NCI-H345 treated with DMSO at 0.1 percent for 48 hours (cell line): ENCODE data around the gene PPP1R1A.

Source experiments
- DNase-seq: peaks from one replicate; lab custom pipeline; 2025; ENCODE audit not compliant: unreplicated experiment; lab: John Stamatoyannopoulos, UW

PPP1R1A gene

DNA sequence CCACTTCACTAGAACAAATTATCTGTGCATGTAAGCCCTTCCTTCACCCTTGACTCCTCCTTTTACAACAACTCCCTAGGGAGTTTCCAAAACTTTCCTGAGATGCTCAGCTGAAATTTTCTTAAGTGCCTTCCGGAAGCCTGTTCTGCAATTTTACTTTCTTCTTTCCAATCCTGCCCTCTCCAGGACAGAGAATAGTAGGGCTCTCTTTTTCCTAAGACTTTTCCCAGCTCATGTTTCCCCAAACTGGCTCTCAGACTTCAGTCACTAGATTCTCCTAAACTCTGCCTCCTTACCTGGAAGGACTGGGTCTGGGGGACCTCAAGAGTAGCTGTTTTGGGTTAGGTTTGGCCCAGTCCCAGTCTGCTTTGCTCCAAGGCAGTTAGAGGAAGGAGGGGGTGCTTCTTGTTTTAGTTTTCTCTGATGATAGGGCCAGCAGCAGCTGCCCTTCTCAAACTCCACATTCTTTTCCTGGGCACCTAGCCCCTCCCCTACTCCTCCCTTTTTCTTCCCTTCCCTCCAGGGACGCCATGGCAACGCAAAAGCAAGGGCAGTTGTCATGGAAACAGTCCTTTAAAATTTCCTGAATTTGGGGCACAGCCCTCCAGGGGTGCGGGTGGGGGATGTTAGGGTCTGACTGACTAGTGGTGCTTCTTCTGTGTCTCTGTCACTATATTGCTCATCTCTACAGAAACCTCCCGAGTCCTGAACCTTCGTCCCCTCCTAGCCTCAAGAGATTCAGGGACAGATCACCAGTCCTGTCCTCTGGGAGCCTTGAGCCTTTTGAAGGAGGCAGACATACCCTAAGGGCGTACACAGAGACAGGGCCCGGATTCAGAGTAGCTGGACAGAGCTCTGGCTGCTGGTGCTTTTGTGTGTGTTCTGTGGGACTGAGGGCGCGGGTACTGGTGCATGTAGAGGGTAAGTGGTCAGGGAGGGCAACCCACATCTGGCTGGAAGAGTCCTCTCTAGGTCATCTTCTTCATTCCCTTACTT lies 17.0 kb downstream of the PPP1R1A start:
- DNase-seq: no peak

DNA sequence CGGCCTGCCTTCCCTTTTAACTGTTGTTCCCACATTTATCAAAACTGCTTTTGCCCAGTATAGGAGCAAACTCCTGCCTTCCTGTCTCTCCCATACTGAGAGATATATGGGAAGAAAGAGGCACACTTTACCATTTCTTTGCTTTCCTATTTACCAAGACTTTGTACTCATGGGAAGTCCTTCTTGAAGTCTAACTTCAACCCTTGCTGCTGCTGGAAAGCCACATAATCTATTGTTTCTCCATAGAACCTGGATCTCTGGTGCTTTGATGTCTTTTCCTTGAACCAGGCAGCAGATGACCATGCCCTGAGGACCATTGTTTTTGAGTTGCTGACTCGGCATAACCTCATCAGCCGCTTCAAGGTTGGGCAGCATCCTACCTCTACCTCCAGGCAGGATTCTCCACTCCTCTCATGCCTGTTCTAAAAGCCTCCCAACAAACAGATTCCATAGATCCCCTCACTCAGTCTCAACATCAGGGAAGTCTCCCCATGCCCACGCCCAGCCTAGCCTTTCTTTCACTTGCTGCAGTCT lies 18.4 kb downstream of the PPP1R1A start:
- DNase-seq: no peak

DNA sequence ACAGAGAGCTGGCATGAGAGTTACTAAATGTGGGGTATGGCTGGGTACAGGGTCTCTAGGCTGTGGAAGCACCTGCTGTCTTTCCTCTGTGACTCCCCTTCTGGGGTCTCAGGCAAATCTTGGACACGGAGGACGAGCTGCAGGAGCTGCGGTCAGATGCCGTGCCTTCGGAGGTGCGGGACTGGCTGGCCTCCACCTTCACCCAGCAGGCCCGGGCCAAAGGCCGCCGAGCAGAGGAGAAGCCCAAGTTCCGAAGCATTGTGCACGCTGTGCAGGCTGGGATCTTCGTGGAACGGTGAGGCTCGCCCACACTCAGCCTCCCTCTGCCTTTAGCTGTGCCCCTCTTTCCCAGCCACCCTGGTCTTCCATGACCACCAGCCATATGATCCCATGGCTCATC lies 19.4 kb downstream of the PPP1R1A start:
- DNase-seq: no peak

DNA sequence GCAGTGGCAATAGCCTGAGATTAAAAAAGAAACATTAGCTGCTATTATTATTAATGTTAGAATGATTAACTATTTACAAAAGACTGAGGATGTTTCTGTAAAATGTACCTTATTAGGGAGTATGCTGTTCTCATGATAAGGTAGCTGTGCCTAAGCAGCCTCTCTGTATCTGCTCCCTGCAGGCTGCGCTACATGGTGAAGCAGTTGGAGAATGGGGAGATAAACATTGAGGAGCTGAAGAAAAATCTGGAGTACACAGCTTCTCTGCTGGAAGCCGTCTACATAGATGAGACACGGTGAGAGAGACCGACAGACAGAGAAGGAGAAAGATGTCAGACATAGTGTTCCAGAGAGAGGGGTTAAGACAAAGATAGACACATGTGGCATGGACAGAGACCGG lies 21.7 kb downstream of the PPP1R1A start:
- no peak for DNase-seq

DNA sequence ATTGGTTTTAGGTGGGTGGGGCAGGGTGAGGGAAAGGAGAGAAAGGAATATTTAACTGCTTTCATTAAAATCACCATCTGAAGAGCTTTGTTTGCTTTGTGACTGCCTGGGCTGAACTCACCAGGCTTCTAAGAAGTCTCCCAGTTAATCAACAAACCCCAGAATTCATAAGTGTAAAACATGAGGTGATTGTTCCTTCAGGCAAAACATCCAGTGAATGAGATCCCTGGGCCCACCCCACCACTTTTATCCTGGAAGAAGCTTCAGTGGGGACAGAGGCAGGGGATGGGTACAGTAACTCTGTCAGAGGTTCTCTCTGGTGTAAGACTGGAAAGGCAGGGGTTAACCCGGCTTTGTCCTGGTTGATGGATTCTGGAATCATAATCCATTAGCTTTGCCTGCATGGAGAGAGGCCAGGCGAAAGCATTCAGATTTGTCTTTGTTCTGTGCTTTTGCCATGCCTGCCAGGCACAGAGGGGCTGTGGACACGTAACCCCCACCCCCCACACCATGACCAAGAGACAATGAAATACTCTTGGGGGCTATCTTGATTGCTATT lies 22.4 kb downstream of the PPP1R1A start:
- DNase-seq: no peak

DNA sequence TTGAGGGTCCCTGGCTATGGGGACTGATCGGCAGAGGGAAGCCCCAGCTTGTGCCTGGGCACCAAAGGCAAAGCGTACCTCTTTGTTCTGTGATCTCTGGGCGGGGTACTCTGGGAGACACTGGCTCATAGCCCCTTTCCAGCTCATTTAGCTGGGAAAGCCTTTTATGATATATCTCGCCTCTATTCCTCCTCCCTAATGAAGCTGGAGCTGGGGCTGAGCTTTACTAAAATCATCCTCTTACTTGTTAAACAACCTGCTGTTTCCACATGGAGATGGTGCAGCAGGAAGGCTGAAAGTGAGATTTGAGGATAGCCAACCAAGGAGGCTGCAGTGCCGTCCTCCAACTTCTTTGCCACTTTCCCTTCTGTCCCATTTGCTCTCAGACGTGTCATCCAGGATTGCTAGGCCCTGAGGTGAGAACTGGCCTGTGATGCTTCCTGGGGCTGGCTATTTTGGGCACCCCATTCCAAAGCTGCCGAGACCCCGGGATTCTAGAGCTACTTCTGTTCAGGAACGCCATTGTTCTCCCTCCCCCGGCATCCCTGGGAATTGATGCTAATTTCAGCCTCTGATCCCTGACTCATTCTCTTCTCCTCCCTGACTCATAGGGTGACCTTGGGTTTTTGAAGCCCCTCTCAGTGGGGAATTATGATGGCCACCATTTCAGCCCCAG lies 23.0 kb downstream of the PPP1R1A start:
- DNase-seq: no peak

DNA sequence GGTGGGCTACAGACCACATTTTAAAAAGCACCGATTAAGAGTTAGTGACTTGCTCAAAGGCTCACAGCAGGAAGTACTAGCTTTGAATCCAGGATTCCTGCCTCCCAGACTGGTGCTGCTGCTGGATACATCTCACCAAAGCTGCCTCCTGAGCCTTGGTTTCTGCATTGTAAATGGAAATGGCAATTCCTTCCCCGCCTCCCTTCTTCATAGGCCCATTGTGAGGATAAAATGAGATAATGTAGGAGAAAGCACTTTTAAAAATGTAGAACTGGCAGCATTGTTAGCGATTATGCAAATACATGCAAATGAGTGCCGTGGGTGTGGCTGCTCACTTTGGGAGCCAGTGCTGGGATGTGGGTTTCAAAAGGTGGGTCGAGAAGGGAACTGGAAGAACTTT lies 23.7 kb downstream of the PPP1R1A start:
- DNase-seq: no peak

DNA sequence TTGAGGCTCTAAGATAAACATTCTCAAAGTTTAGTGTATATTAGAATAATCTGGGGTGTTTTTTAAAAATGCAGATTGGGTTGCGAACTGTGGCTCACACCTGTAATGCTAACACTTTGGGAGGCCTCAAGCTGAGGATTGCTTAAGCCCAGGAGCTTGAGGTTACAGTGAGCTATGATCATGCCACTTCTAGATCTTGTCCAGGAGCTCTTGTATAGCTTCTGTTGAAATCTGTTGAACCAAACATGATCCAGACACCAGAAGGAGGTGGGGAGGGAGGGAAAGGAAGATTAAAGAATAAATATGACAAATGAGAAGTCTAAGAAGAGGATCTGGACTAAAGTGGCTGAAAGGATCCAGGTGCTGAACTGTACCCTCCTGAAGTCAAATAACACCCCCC lies 24.7 kb downstream of the PPP1R1A start:
- no peak for DNase-seq

DNA sequence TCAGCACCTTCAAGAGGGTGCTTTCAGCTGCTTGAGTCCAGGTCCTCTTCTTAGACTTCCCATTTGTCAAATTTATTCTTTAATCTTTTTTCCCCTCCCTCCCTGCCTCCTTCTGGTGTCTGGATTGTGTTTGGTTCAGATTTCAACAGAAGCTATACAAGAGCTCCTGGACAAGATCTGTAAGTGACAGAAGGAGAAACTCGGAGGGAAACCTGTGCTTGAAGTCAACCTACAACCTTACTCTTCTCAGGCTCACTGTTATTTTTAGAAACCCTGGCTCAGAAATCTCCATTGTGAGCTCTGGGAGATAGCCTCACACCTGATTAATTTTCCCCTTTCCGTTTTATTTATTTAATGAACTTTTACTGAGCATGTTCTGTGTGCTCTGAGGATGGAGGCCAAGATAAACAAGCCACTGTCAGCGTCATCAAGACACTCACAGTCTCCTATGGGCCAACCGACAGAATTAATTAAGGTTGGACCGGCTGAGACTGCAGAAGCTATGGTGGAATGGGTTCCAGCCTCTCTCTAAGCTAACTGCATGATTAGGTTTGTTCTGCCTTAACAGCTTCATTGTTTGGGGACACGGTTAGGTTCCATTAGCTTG lies 25.6 kb downstream of the PPP1R1A start:
- DNase-seq: no peak

DNA sequence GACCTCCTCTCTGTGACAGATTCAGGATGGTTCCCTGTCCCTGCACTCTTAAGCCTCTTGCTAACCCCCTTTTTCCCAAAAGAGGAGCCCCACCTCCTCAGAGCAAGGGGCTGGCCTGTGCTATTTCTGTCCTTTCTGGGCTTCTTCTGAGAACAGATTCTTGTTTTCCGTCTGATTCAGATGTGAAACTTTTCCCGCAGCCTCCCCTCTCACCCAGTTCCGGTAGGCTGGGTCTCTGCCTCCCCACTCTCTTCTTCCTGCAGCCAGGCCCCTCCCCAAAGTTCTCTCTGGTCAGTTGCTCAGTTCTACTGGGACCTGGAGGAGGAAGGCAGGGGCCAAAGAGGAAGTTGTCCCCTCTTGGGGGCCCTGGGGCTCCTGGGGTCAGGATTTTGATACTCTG lies 27.3 kb downstream of the PPP1R1A start:
- no peak for DNase-seq

DNA sequence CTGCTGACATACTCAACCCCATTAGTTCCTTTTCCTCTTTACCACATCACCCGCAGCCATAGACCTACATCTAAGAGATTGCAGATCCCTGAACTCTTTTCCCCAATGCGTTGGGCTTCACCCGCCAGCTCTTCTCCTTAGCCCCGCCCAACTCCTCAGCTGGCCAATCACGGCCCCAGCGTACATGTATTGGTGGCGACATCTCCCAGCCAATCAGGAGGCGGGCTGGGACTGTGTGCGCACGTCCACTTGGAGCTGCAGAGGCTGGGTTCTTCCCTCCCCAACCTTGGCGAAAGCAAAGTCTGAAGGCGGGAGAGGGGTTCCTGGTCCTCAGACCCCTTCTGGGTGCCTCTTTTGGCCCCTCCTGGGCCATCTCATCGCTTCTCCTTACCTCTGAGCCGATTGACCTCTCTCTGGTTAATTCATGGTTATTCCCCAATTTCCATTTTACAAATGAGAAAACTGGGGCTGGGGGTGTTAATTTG lies 28.0 kb downstream of the PPP1R1A start:
- no peak for DNase-seq

DNA sequence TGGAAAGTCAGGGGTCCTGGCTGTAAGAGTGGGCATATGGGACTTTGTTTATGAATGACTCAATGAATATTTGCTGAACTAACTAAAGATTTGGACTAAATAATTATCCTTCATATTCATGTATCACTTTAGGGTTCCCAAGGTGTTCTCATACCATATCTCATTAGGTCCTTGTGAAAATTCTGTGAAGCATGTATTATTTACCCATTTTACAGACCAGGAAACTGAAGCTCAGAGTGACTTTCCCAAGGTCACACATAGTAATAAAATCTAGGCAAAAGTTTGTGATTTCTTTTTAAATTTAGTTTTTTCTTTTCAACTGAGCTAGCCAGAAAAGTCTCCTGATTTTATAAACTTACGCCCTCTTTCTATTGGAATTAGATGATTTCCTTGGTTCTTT lies 29.7 kb downstream of the PPP1R1A start:
- DNase-seq: no peak

DNA sequence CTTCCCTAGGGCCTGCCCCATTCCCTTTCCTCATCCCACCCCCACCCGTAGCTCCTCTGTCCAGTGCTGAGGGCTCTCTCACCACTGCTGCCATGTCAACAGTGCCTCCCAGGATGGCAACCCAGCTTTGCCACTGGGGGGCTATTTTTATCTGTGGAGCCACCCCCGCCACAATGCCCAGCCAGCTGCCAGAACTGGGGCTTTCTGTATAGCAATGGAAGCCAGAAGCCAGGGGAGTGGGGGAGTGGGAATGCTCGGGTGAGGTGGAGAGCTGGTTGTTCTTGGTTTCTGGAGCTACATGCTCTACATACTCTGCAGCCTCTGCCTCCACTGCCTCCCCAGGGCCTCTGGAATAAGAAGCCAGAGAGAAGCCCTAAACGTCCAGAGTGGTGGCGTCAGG lies 30.1 kb downstream of the PPP1R1A start:
- no peak for DNase-seq

DNA sequence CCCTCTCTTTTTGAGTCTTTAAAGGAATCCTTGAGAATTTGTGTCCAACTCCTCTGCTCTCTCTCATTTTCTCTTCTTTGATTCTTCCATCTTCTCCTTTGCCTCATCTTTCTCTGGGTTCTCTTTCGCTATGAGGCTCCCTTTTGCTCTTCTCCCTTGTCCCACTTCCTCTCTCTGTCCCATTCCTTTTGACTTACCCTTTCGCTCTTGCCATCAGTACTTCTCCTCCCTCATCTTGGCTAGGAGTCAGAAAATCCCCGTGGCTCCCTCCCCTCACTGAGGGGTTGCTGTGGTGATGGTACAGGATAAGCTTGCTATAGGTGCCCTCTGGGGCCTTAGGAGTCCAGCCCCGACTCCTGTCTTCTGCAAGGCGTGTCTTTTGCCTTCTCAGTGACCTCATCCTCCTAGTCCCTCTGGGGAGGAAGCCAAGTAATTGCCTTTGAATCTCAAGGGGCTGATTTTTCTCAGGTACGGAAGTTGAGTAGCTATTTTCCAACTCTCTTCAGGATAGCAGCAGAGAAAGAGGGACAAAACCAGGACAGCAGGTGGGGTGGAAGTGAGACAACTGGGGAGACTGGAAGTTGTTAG lies 32.7 kb downstream of the PPP1R1A start:
- DNase-seq: no peak

DNA sequence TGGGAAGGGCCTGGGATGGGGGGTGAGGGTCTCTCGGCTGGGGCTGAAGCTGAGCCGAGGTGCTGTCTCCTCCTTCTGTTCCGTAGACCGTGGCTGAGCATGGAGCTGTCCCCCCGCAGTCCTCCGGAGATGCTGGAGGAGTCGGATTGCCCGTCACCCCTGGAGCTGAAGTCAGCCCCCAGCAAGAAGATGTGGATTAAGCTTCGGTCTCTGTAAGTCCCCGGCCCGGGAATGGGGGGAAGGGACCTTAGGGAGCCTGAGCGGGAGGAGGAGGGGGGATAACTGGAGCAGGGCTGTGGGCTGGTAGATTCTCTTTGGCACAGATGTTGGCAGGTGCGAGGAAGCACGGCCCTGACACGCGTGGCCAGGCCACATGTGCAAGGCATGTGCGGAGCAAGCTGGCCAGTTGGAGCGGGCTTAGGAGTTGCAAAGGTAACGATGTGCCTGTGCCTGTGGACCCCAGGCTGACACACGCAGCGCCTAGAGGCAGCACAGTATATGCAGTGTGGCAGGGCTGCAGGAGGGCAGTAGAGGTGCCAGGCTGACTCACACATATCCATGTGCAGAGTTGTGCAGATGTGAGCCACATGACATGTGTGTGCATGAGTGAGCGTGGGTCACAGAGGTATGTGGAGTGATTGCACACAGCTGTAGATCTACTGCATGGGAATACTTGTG lies 38.5 kb downstream of the PPP1R1A start:
- DNase-seq: no peak

DNA sequence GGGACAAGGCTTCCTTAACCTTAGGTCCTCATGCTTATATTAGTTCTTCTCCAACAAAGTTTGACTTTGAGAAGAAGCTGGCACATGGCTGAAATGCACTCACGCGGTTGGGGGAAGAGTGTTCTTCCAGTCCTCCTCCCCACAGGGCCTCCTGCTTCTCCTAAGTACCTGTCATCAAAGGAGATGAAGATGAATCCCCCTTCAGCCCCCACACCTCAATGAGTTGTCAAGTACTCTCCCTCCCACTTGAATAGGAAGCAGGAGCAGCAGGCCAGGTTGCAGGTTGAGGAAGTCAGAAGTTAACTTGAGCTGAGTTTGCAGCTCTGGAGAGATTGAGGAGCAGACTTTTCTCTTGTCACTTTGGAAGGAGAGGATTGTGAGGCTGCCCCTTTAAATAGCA lies 41.9 kb downstream of the PPP1R1A start:
- no peak for DNase-seq

DNA sequence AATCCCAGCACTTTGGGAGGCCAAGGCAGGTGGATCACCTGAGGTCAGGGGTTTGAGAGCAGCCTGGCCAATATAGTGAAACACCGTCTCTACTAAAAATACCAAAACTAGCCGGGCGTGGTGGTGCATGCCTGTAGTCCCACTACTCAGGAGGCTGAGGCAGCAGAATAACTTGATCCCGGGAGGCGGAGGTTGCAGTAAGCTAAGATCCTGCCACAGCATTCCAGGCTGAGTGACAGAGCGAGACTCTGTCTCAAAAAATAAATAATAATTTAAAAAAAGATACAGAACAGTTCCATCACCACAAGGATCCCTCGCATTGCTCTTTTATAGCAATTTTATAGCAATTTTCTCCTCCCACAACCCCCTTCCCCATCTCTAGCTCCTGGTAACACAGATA lies 43.7 kb downstream of the PPP1R1A start:
- DNase-seq: no peak

DNA sequence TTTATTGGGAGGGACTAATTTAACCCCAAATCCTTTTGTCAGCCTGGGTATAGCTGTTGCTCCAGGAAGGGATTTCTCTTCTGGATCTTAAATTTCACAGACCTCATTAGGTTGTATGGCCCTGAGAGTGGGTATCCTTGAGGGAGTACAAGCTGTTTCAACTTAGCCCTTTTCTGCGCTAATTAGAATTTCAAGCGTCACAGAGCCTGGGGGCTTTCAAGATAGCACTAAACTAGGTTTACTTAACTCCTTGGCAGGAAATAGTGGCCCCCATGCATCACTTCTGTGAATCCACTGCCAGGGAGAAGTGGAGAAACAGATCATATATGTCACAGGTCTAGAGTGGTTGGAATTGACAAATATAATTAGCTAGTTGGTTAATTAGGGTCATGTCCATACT lies 44.9 kb downstream of the PPP1R1A start:
- DNase-seq: no peak

DNA sequence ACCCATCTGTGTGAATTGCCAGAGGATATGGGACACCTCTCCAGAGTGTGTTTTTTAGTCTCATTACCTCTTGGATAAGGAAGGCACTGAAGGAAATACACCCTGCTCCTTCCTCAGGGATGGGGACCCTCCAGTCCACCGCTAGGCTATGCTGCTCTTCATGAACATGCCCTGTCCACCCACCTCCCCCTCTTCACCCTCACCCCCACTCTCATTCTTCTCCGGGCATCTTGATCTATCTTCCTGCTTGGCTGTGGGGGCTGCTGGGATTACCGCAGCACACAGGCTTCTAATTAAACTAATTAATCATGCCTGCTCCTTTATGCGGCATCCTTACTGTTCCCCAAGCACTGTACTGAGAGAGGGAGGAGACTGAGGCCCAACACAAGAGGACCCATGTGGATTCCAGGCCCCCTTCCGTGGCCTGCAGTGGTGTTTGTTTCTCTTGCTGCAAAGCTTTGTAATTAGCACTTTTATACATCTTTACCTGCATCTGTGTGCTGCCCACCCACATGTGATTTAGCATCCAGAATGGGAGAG lies 46.6 kb downstream of the PPP1R1A start:
- no peak for DNase-seq

DNA sequence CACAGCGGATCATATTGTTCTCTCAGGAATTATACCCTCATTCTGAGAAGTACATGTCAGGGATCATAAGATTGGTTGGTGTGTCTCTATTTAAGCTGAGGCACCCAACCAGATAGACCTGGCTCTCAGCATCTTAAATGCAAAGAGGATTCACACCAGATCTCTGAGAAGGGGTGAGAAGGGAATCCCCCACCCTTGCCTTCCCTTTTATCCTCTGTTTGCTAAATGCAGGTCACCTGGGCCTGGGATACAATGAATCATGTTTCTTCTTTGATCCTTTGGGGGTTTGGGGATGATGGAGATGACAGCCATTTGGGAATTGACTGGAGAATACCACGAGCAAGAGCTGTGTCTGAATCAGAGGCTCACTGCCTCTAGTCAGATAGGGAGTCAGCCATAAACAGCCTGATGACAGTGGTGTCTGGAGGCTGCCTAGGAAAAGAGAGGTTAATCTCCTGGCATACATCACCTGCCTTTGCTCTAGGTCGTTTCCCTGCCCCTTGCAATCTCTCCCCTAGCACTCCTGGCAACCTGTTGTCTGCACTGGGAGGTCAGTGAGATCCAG lies 50.2 kb downstream of the PPP1R1A start:
- no peak for DNase-seq
